Right ventricle myocardium superior (tissue), 1 donor: ENCODE results near the gene KSR2. TPM values are rescaled to one million over a fixed set of nuclear protein-coding genes. Genes with fewer than 3 reads are reported as not detected.

ENCODE experiments used
- ATAC-seq: fragments of 200-7000 bp; cut with Tn5 transposase; one replicate; pipeline ENCODE4 v1.9.1; 2020; ENCODE audit warnings: mild to moderate bottlenecking; ENCODE audit not compliant: poor library complexity
- DNase-seq: peaks from one replicate; pipeline ENCODE4 v3.0.0-alpha.2; 2020
- intact Hi-C: fragments of 100-400 bp; cut with DNase I; formaldehyde crosslinking; loops from one replicate; pipeline ENCODE4 v1.11.2; 2022
- total RNA-seq: library from RNA; stranded (reverse); fragmentation: NEBNext Ultra II Directional; extraction: Animal tissue kit (Norgen Biotek cat#: 25700); gene quantifications from one replicate; pipeline ENCODE4 v1.2.1, GENCODE V29; 2021
- donor health status: DM: no; HTN: yes; CAD: no; lungs with severe emphysema.

The KSR2 gene
- total RNA-seq, 1 donor from 2014 or later: not detected

- intact Hi-C loops: no loop called here
- DNase-seq (no peak), ATAC-seq (no peak)
These were observed 412.9 kb downstream of the KSR2 start for GRCh38 chr12:117555889-117556288.

- ATAC-seq: no peak
- DNase-seq: peak; percentile 42
- intact Hi-C loops: no loop called here
These were observed 415.8 kb downstream of the KSR2 start for GRCh38 chr12:117552971-117553370.

GRCh38 chr12:117551665-117552064 is 417.1 kb downstream of the KSR2 start:
- intact Hi-C loops: no loop called here
- DNase-seq: no peak
- no peak for ATAC-seq

- DNase-seq (no peak), ATAC-seq (no peak)
- intact Hi-C loops: no loop called here
These were observed 421.6 kb downstream of the KSR2 start for GRCh38 chr12:117547209-117547608.

GRCh38 chr12:117545216-117545615 is 423.6 kb downstream of the KSR2 start:
- intact Hi-C loops: no loop called here
- no peak for DNase-seq
- ATAC-seq: no peak

- no peak for ATAC-seq
- DNase-seq: no peak
- intact Hi-C loops: no loop called here
These were observed 428.8 kb downstream of the KSR2 start for GRCh38 chr12:117540011-117540410.

- DNase-seq: no peak
- intact Hi-C loops: no loop called here
- ATAC-seq: no peak
These were observed 429.9 kb downstream of the KSR2 start for GRCh38 chr12:117538926-117539325.

GRCh38 chr12:117538032-117538690 is 430.6 kb downstream of the KSR2 start:
- intact Hi-C loops: no loop called here
- DNase-seq (no peak), ATAC-seq (no peak)

- intact Hi-C loops: no loop called here
- no peak for ATAC-seq
- DNase-seq: no peak
These were observed 435.1 kb downstream of the KSR2 start for GRCh38 chr12:117533687-117534086.

GRCh38 chr12:117530796-117531195 is 438.0 kb downstream of the KSR2 start:
- DNase-seq (no peak), ATAC-seq (no peak)
- intact Hi-C loops: no loop called here

GRCh38 chr12:117528538-117528937 is 440.3 kb downstream of the KSR2 start:
- ATAC-seq: peak; percentile 79
- DNase-seq: no peak
- intact Hi-C loops: no loop called here

- no peak for DNase-seq
- intact Hi-C loops: no loop called here
- peak; percentile 53 for ATAC-seq
These were observed 441.3 kb downstream of the KSR2 start for GRCh38 chr12:117527479-117527855.

GRCh38 chr12:117526757-117527478 is 441.9 kb downstream of the KSR2 start:
- peak; percentile 70 for ATAC-seq
- no peak for DNase-seq
- intact Hi-C loops: no loop called here

- ATAC-seq: no peak
- intact Hi-C loops: no loop called here
These were observed 443.0 kb downstream of the KSR2 start for GRCh38 chr12:117525766-117526165.

GRCh38 chr12:117524806-117525205 is 444.0 kb downstream of the KSR2 start:
- ATAC-seq (no peak), DNase-seq (no peak)
- intact Hi-C loops: no loop called here

More at GRCh38 chr12:117525766-117526165, 443.0 kb downstream of the KSR2 start:
- DNase-seq: no peak

GRCh38 chr12:117523971-117524370 is 444.8 kb downstream of the KSR2 start:
- no peak for DNase-seq
- intact Hi-C loops: no loop called here

GRCh38 chr12:117522559-117522958 is 446.2 kb downstream of the KSR2 start:
- no peak for DNase-seq
- intact Hi-C loops: no loop called here
- no peak for ATAC-seq

More at GRCh38 chr12:117523971-117524370, 444.8 kb downstream of the KSR2 start:
- no peak for ATAC-seq

- intact Hi-C loops: no loop called here
- no peak for ATAC-seq
- DNase-seq: no peak
These were observed 446.9 kb downstream of the KSR2 start for GRCh38 chr12:117521867-117522266.

- DNase-seq (no peak), ATAC-seq (no peak)
- intact Hi-C loops: no loop called here
These were observed 447.4 kb downstream of the KSR2 start for GRCh38 chr12:117521346-117521745.

GRCh38 chr12:117518594-117519270 is 450.1 kb downstream of the KSR2 start:
- intact Hi-C loops: no loop called here
- ATAC-seq (peak; percentile 88), DNase-seq (peak; percentile 83)
